H1 (cell line): Measurements from ENCODE around the gene SLC35G6. TPM values are rescaled to one million over a fixed set of nuclear protein-coding genes. Genes with fewer than 3 reads are reported as not detected.

Experiments
- ATF2 ChIP-seq: IDR thresholded peaks from 2 replicates; pipeline ENCODE4 v1.6.1; 2012; ENCODE audit warnings: low read length, inconsistent platforms
- HDAC6 ChIP-seq: IDR thresholded peaks from one replicate; pipeline ENCODE4 v1.7.1; 2012; ENCODE audit warnings: low read depth, mild to moderate bottlenecking, inconsistent platforms, low read length, moderate library complexity
- RXRA ChIP-seq: IDR thresholded peaks from 2 replicates; pipeline ENCODE4 v1.6.1; 2011; ENCODE audit warnings: low read depth, mild to moderate bottlenecking, low read length, moderate library complexity; ENCODE audit not compliant: insufficient read depth
- SIRT6 ChIP-seq: IDR thresholded peaks from one replicate; pipeline ENCODE4 v1.7.1; 2012; ENCODE audit warnings: low read length, inconsistent platforms
- SP2 ChIP-seq: IDR thresholded peaks from 2 replicates; pipeline ENCODE4 v1.6.1; 2012; ENCODE audit warnings: mild to moderate bottlenecking, low read length, inconsistent platforms
- TEAD4 ChIP-seq: IDR thresholded peaks from 2 replicates; pipeline ENCODE4 v1.6.1; 2012; ENCODE audit warnings: low read depth, low read length, inconsistent platforms, mixed read lengths
- polyA plus RNA-seq, 7 experiments: library from polyadenylated mRNA; depleted of rRNA in 3 of 7; stranded (reverse) in 5 of 7; unstranded in 2 of 7; fragments of >200 nt in 5 of 7; fragments of 200-250 nt in 2 of 7; gene quantifications; 1 replicate in 5 of 7; 2 replicates in 1 of 7; 4 replicates in 1 of 7; pipeline versions ENCODE4 v1.2.1 to v1.2.3, GENCODE V29; 2011 to 2013; ENCODE audit warnings: missing spikeins in 2 of 7, mixed read lengths in 2 of 7
- total RNA-seq: library from RNA; stranded (reverse); fragmentation: NEBNext Ultra II Directional; extraction: Animal tissue kit (Norgen Biotek cat#: 25700); gene quantifications from 2 replicates; pipeline ENCODE4 v1.2.1, GENCODE V29; 2021

The SLC35G6 gene
- total and polyA plus RNA-seq, 2 of the 8 experiments (the other 6 are each of a cell fraction or from before 2014, with no cell fraction given) = 0.05 TPM; not detected in 1

GRCh38 chr17:7475764-7476422 is 5.4 kb upstream of the SLC35G6 start (continued):
- TF ChIP-seq SP2 = no peak
- no peak for TF ChIP-seq HDAC6
- no peak for TF ChIP-seq RXRA
- TF ChIP-seq TEAD4 = no peak
- TF ChIP-seq SIRT6 = no peak
- no peak for TF ChIP-seq ATF2
